ENCODE measurements around the gene CTSH. TPM values are rescaled to one million over a fixed set of nuclear protein-coding genes. Genes with fewer than 3 reads are reported as not detected.

CTSH gene
- total and polyA plus RNA-seq, 2 experiments from 2014 or later = 19.7 to 19.9 TPM

DNA sequence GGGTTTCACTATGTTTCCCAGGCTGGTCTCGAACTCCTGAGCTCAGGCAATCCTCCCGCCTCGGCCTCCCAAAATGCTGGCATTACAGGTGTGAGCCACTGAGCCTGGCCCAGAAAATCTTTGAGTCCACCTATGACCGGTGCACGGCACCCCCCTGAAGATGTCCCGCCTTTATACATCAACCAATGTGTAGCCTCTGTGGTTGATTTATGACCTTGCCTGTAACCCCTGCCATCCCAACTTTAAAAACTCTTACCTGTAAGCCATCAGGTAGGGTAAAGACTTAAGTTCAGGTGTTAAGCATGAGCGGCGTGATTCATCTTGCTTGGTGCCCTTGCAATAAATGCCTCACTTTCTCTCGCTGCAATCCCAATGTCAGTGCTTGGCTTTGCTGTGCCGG lies 14.5 kb upstream of the CTSH start:
- Mint-ChIP-seq H3K27me3 (ENCODE audit: insufficient read depth, low read depth, poor library complexity) (peaks cover 7% of the 10 kb centered on the region), H3K4me1 (peaks cover 5% of the 10 kb centered on the region; the same call in 1 of the 3 replicates), H3K36me3 (ENCODE audit: low read depth) (no peaks in the 10 kb centered on the region), H3K9me3 (no peaks in the 10 kb centered on the region), H3K4me3 (no peak overlapping the region), H3K27ac (no peak overlapping the region)
- Histone ChIP-seq H3K27me3 (ENCODE audit: insufficient read depth) (no peaks in the 10 kb centered on the region), H3K4me2 (no peak overlapping the region), H3F3A (replicated peaks; ENCODE audit: low read depth) (no peaks in the 10 kb centered on the region), H3K79me2 (replicated peaks; ENCODE audit: insufficient read depth) (no peaks in the 10 kb centered on the region), H2AFZ (no peak overlapping the region), H3K36me3 (ENCODE audit: insufficient read depth) (no peaks in the 10 kb centered on the region), H3K4me3 (no peak overlapping the region), H3K27ac (ENCODE audit: low read depth) (no peak overlapping the region), H3K9me2 (ENCODE audit: insufficient read depth) (no peaks in the 10 kb centered on the region), H3K4me1 (ENCODE audit: insufficient read depth) (no peaks in the 10 kb centered on the region), H4K20me1 (replicated peaks; ENCODE audit: insufficient read depth) (no peaks in the 10 kb centered on the region)
- DNase-seq (ENCODE audit: low spot score) = no peak
- TF ChIP-seq STAT1 (IDR thresholded peaks at IDR 0.05; ENCODE audit: unreplicated experiment) (no peak), POLR2AphosphoS5 (IDR thresholded peaks at IDR 0.05; ENCODE audit: low read depth) (no peak), ZNF331 (CRISPR knock-in tag; IDR thresholded peaks at IDR 0.05; ENCODE audit: low read depth) (no peak), CREB1 (CRISPR knock-in tag; IDR thresholded peaks at IDR 0.05; ENCODE audit: low read depth) (no peak)
- TF ChIP-seq, protein P1, sequence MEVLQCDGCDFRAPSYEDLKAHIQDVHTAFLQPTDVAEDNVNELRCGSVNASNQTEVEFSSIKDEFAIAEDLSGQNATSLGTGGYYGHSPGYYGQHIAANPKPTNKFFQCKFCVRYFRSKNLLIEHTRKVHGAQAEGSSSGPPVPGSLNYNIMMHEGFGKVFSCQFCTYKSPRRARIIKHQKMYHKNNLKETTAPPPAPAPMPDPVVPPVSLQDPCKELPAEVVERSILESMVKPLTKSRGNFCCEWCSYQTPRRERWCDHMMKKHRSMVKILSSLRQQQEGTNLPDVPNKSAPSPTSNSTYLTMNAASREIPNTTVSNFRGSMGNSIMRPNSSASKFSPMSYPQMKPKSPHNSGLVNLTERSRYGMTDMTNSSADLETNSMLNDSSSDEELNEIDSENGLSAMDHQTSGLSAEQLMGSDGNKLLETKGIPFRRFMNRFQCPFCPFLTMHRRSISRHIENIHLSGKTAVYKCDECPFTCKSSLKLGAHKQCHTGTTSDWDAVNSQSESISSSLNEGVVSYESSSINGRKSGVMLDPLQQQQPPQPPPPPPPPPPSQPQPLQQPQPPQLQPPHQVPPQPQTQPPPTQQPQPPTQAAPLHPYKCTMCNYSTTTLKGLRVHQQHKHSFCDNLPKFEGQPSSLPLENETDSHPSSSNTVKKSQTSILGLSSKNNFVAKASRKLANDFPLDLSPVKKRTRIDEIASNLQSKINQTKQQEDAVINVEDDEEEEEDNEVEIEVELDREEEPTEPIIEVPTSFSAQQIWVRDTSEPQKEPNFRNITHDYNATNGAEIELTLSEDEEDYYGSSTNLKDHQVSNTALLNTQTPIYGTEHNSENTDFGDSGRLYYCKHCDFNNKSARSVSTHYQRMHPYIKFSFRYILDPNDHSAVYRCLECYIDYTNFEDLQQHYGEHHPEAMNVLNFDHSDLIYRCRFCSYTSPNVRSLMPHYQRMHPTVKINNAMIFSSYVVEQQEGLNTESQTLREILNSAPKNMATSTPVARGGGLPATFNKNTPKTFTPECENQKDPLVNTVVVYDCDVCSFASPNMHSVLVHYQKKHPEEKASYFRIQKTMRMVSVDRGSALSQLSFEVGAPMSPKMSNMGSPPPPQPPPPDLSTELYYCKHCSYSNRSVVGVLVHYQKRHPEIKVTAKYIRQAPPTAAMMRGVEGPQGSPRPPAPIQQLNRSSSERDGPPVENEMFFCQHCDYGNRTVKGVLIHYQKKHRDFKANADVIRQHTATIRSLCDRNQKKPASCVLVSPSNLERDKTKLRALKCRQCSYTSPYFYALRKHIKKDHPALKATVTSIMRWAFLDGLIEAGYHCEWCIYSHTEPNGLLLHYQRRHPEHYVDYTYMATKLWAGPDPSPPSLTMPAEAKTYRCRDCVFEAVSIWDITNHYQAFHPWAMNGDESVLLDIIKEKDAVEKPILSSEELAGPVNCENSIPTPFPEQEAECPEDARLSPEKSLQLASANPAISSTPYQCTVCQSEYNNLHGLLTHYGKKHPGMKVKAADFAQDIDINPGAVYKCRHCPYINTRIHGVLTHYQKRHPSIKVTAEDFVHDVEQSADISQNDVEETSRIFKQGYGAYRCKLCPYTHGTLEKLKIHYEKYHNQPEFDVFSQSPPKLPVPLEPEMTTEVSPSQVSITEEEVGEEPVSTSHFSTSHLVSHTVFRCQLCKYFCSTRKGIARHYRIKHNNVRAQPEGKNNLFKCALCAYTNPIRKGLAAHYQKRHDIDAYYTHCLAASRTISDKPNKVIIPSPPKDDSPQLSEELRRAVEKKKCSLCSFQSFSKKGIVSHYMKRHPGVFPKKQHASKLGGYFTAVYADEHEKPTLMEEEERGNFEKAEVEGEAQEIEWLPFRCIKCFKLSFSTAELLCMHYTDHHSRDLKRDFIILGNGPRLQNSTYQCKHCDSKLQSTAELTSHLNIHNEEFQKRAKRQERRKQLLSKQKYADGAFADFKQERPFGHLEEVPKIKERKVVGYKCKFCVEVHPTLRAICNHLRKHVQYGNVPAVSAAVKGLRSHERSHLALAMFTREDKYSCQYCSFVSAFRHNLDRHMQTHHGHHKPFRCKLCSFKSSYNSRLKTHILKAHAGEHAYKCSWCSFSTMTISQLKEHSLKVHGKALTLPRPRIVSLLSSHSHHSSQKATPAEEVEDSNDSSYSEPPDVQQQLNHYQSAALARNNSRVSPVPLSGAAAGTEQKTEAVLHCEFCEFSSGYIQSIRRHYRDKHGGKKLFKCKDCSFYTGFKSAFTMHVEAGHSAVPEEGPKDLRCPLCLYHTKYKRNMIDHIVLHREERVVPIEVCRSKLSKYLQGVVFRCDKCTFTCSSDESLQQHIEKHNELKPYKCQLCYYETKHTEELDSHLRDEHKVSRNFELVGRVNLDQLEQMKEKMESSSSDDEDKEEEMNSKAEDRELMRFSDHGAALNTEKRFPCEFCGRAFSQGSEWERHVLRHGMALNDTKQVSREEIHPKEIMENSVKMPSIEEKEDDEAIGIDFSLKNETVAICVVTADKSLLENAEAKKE (CRISPR knock-in tag; IDR thresholded peaks at IDR 0.05) = no peak
- ATAC-seq = no peak

DNA sequence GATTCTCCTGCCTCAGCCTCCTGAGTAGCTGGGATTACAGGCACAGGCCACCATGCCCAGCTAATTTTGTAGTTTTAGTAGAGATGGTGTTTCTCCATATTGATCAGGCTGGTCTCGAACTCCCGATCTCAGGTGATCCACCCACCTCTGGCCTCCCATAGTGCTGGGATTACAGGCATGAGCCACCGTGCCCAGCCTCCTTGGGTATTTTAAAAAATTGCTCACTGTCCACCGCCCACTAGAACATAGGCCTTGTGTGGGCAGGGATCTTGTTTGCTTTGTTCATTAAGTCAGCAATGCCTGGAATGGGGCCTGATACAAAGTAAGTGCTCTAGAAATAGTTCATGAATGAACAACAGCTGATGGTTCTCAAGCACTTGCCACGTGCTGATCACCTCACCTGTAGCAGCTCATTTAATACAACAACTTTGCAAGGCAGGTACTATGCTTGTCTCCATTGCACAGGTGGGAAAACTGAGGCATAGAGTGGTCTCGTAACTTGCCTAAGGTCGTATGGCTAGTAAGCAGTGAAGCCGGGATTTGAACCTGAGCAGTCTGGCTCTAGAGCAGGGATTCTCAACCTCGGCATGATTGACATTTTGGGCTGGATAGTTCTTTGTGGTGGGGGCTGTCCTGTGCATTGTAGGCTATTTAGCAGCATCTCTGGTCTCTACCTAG lies 12.7 kb upstream of the CTSH start:
- H3K36me3 Mint-ChIP-seq (ENCODE audit: low read depth) = no peaks in the 10 kb centered on the region
- Histone ChIP-seq H3K79me2 (replicated peaks; ENCODE audit: insufficient read depth) (no peaks in the 10 kb centered on the region), H3K36me3 (ENCODE audit: insufficient read depth) (no peaks in the 10 kb centered on the region), H3K4me1 (ENCODE audit: insufficient read depth) (no peaks in the 10 kb centered on the region), H3K4me3 (no peak overlapping the region), H4K20me1 (replicated peaks; ENCODE audit: insufficient read depth) (no peaks in the 10 kb centered on the region), H3K27me3 (ENCODE audit: insufficient read depth) (no peaks in the 10 kb centered on the region), H3K27ac (ENCODE audit: low read depth) (no peak overlapping the region), H2AFZ (no peak overlapping the region), H3F3A (replicated peaks; ENCODE audit: low read depth) (no peaks in the 10 kb centered on the region), H3K9me2 (ENCODE audit: insufficient read depth) (no peaks in the 10 kb centered on the region), H3K4me2 (no peak overlapping the region)
- H3K4me1 Mint-ChIP-seq = peaks cover 5% of the 10 kb centered on the region; the same call in 1 of the 3 replicates
- peaks cover 9% of the 10 kb centered on the region for H3K27me3 Mint-ChIP-seq (ENCODE audit: insufficient read depth, low read depth, poor library complexity)
- no peaks in the 10 kb centered on the region for H3K9me3 Mint-ChIP-seq
- no peak for DNase-seq (ENCODE audit: low spot score)
- H3K4me3 Mint-ChIP-seq = no peak overlapping the region
- H3K27ac Mint-ChIP-seq = no peak overlapping the region
- ATAC-seq = no peak
- TF ChIP-seq, protein P1 (CRISPR knock-in tag; IDR thresholded peaks at IDR 0.05) = no peak
- TF ChIP-seq ZNF331 (CRISPR knock-in tag; IDR thresholded peaks at IDR 0.05; ENCODE audit: low read depth) = no peak
- no peak for TF ChIP-seq ZNF114 (CRISPR knock-in tag; IDR thresholded peaks at IDR 0.05)
